ENCODE results near the gene ANO10.

GRCh38 chr3:43540624-43541023, 81.2 kb downstream of the ANO10 start:
- TF ChIP-seq POLR2A (IDR thresholded peaks at IDR 0.05) (no peak), CTCF (IDR thresholded peaks at IDR 0.05) (no peak)
